GM18499 (cell line): ENCODE data around the gene BPHL.
"Not testable (repeated sequence)": the region's sequence is repeated elsewhere in the genome, so short reads cannot be mapped to it uniquely, and the experiment has no call there.

Experiments used
- ATAC-seq: cut with Tn5 transposase; IDR thresholded peaks from one replicate; pipeline ENCODE4 v1.9.1; 2021; ENCODE audit warnings: moderate number of reproducible peaks; ENCODE audit not compliant: insufficient read depth, unreplicated experiment

The BPHL gene

GRCh38 chr6:3175715-3176402 is 57.3 kb downstream of the BPHL start:
- ATAC-seq = no peak

GRCh38 chr6:3176562-3177355 is 58.2 kb downstream of the BPHL start:
- ATAC-seq = no peak

- ATAC-seq = not testable (repeated sequence)
Observed at GRCh38 chr6:3178666-3179065, 60.2 kb downstream of the BPHL start.

GRCh38 chr6:3179945-3180344 is 61.4 kb downstream of the BPHL start:
- not testable (repeated sequence) for ATAC-seq

GRCh38 chr6:3181105-3181504 is 62.6 kb downstream of the BPHL start:
- no peak for ATAC-seq

GRCh38 chr6:3183066-3183465 is 64.6 kb downstream of the BPHL start:
- ATAC-seq = no peak

GRCh38 chr6:3186974-3187382 is 68.5 kb downstream of the BPHL start:
- no peak for ATAC-seq

GRCh38 chr6:3188262-3188661 is 69.8 kb downstream of the BPHL start:
- ATAC-seq = no peak

- ATAC-seq = not testable (repeated sequence)
Observed at GRCh38 chr6:3189192-3189591, 70.7 kb downstream of the BPHL start.

GRCh38 chr6:3190056-3190455 is 71.5 kb downstream of the BPHL start:
- ATAC-seq = no peak

GRCh38 chr6:3190779-3191178 is 72.3 kb downstream of the BPHL start:
- ATAC-seq = no peak

GRCh38 chr6:3193102-3193849 is 74.8 kb downstream of the BPHL start:
- ATAC-seq = no peak

- ATAC-seq = no peak
Observed at GRCh38 chr6:3194535-3195419, 76.3 kb downstream of the BPHL start.

- ATAC-seq = no peak
Observed at GRCh38 chr6:3195420-3195694, 76.8 kb downstream of the BPHL start.

GRCh38 chr6:3195695-3196497 is 77.4 kb downstream of the BPHL start:
- no peak for ATAC-seq

GRCh38 chr6:3196770-3197169 is 78.3 kb downstream of the BPHL start:
- ATAC-seq = no peak

- not testable (repeated sequence) for ATAC-seq
Observed at GRCh38 chr6:3197734-3198133, 79.2 kb downstream of the BPHL start.

GRCh38 chr6:3199382-3199781 is 80.9 kb downstream of the BPHL start:
- no peak for ATAC-seq

GRCh38 chr6:3200682-3201081 is 82.2 kb downstream of the BPHL start:
- ATAC-seq = no peak

GRCh38 chr6:3201388-3201787 is 82.9 kb downstream of the BPHL start:
- no peak for ATAC-seq
